A549 (cell line): ENCODE data around the gene MAN1C1. TPM values are rescaled to one million over a fixed set of nuclear protein-coding genes. Genes with fewer than 3 reads are reported as not detected.

Source experiments
- ATAC-seq, 2 experiments: fragments of 200-7000 bp in 1 of 2; fragments of >200 bp in 1 of 2; cut with Nextera tagmentation in 1 of 2; cut with Tn5 transposase in 1 of 2; 3 replicates each; pipeline versions ENCODE4 v1.8.0 to v1.9.1; 2018 to 2020; ENCODE audit warnings: mild to moderate bottlenecking in 1 of 2, moderate library complexity in 1 of 2
- CTCF ChIA-PET: fragments of 300-600 bp; sonication (Branson Sonifier 250); formaldehyde crosslinking; extraction: SDS; loops from one replicate; lab custom pipeline; 2021; ENCODE audit warnings: antibody characterized with exemption, inconsistent platforms; lab: Yijun Ruan, JAX
- POLR2A ChIA-PET: fragments of 350-600 bp; formaldehyde crosslinking; extraction: SDS; loops from one replicate; lab custom pipeline; 2021; ENCODE audit warnings: antibody characterized with exemption, inconsistent platforms; lab: Yijun Ruan, JAX
- DNase-seq, 2 experiments: peaks; one replicate each; pipeline versions ENCODE4 v3.0.0 to v3.0.0-alpha.2; 2011 to 2016; ENCODE audit warnings: low read depth in 1 of 2, low spot score in 1 of 2
- FAIRE-seq: peaks from 2 replicates; lab custom pipeline; 2011; peaks lifted over from hg19 to GRCh38; lab: Jason Lieb, UNC
- H3K27ac ChIP-seq, 2 experiments: fragments of >200 bp; sonication (Bioruptor Twin); formaldehyde crosslinking; 3 replicates each; pipeline ENCODE4 v1.5.1; 2016 to 2017
- H3K4me1 ChIP-seq: fragments of >200 bp; sonication (Bioruptor Twin); formaldehyde crosslinking; 3 replicates; pipeline ENCODE4 v1.6.1; 2016
- H3K4me2 ChIP-seq: fragments of >200 bp; sonication (Bioruptor Twin); formaldehyde crosslinking; 3 replicates; pipeline ENCODE4 v1.6.1; 2016
- H3K4me3 ChIP-seq: fragments of >200 bp; sonication (Bioruptor Twin); formaldehyde crosslinking; 3 replicates; pipeline ENCODE4 v1.5.1; 2016
- H3K9me3 ChIP-seq: fragments of >200 bp; sonication (Bioruptor Twin); formaldehyde crosslinking; 3 replicates; pipeline ENCODE4 v1.6.1; 2016
- CBX8 ChIP-seq: fragments of 200-600 bp; sonication (generic); IDR thresholded peaks from 2 replicates; pipeline ENCODE4 v1.6.1; 2016
- CEBPB ChIP-seq, 2 experiments: fragments of >200 bp in 1 of 2; sonication (Bioruptor Twin) in 1 of 2; formaldehyde crosslinking in 1 of 2; IDR thresholded peaks; 2 replicates each; pipeline ENCODE4 v1.6.1; 2012 to 2016
- CHD4 ChIP-seq: fragments of 200-600 bp; sonication (generic); IDR thresholded peaks from 2 replicates; pipeline ENCODE4 v1.6.1; 2016; ENCODE audit warnings: antibody characterized with exemption, mild to moderate bottlenecking, borderline replicate concordance
- EHMT2 ChIP-seq: fragments of 200-600 bp; sonication (generic); IDR thresholded peaks from 2 replicates; pipeline ENCODE4 v1.6.1; 2016; ENCODE audit warnings: antibody characterized with exemption, low read depth, mild to moderate bottlenecking, moderate library complexity
- EP300 ChIP-seq, 2 experiments: fragments of >200 bp; sonication (Bioruptor Twin); formaldehyde crosslinking; IDR thresholded peaks; 2 replicates in 1 of 2; 3 replicates in 1 of 2; pipeline ENCODE4 v1.6.1; 2016 to 2017
- FOSL2 ChIP-seq, 2 experiments: fragments of 450-650 bp in 1 of 2; fragments of >200 bp in 1 of 2; sonication (Bioruptor Twin) in 1 of 2; formaldehyde crosslinking; IDR thresholded peaks; 2 replicates each; pipeline versions ENCODE4 v1.5.0 to v1.6.1; 2016 to 2020; ENCODE audit warnings: mild to moderate bottlenecking in 1 of 2, moderate library complexity in 1 of 2
- GATA3 ChIP-seq: IDR thresholded peaks from 2 replicates; pipeline ENCODE4 v1.6.1; 2012; ENCODE audit warnings: borderline replicate concordance
- HES2 ChIP-seq: fragments of >200 bp; sonication (Bioruptor Twin); formaldehyde crosslinking; IDR thresholded peaks from 2 replicates; pipeline ENCODE4 v1.6.1; 2016
- HEYL ChIP-seq: fragments of 250-450 bp; sonication (Bioruptor Pico); IDR thresholded peaks from 2 replicates; pipeline ENCODE4 v1.8.0; 2021; ENCODE audit warnings: mild to moderate bottlenecking, moderate library complexity
- HOXA7 ChIP-seq: fragments of 250-450 bp; sonication (Bioruptor Pico); IDR thresholded peaks from 2 replicates; pipeline ENCODE4 v1.5.0; 2020; ENCODE audit warnings: mild to moderate bottlenecking, moderate library complexity
- KDM5A ChIP-seq: fragments of 200-600 bp; sonication (generic); IDR thresholded peaks from 2 replicates; pipeline ENCODE4 v1.6.1; 2016; ENCODE audit warnings: antibody characterized with exemption, mild to moderate bottlenecking
- MAFK ChIP-seq: fragments of 450-650 bp; IDR thresholded peaks from 2 replicates; pipeline ENCODE4 v1.6.1; 2014; ENCODE audit not compliant: partially characterized antibody
- MAZ ChIP-seq: fragments of 150-350 bp; IDR thresholded peaks from 2 replicates; pipeline ENCODE4 v1.6.1; 2014; ENCODE audit warnings: antibody characterized with exemption, low read depth, low read length, borderline replicate concordance
- MYC ChIP-seq: IDR thresholded peaks from 2 replicates; pipeline ENCODE4 v1.6.1; 2012; ENCODE audit warnings: mild to moderate bottlenecking, inconsistent platforms, low read length, improper control_type of control experiment, borderline replicate concordance
- POLR2A ChIP-seq: IDR thresholded peaks from 2 replicates; pipeline ENCODE4 v1.6.1; 2012; ENCODE audit warnings: mild to moderate bottlenecking, low read length
- POLR2AphosphoS2 ChIP-seq: conservative IDR thresholded peaks from 2 replicates; pipeline ENCODE4 v1.6.1; 2012; ENCODE audit warnings: low read length, improper control_type of control experiment, inconsistent platforms
- RAD21 ChIP-seq, 2 experiments: fragments of >200 bp in 1 of 2; sonication (Bioruptor Twin) in 1 of 2; formaldehyde crosslinking in 1 of 2; IDR thresholded peaks in 1 of 2; conservative IDR thresholded peaks in 1 of 2; 2 replicates in 1 of 2; 3 replicates in 1 of 2; pipeline ENCODE4 v1.6.1; 2012 to 2018; ENCODE audit warnings: inconsistent platforms in 1 of 2
- RCOR1 ChIP-seq: fragments of 150-350 bp; IDR thresholded peaks from 2 replicates; pipeline ENCODE4 v1.6.1; 2014; ENCODE audit warnings: antibody characterized with exemption, low read length, low read depth
- RNF2 ChIP-seq: fragments of 200-600 bp; sonication (generic); IDR thresholded peaks from 2 replicates; pipeline ENCODE4 v1.6.1; 2016; ENCODE audit warnings: low read depth, mild to moderate bottlenecking, antibody characterized with exemption, moderate library complexity, borderline replicate concordance
- SMC3 ChIP-seq: fragments of >200 bp; sonication (Bioruptor Twin); formaldehyde crosslinking; IDR thresholded peaks from 3 replicates; pipeline ENCODE4 v1.6.1; 2018; ENCODE audit warnings: inconsistent platforms
- TP53 ChIP-seq: fragments of 250-450 bp; sonication (Bioruptor Pico); IDR thresholded peaks from 2 replicates; pipeline ENCODE4 v1.5.0; 2021; ENCODE audit warnings: mild to moderate bottlenecking, moderate library complexity
- ZC3H11A ChIP-seq: fragments of 450-650 bp; IDR thresholded peaks from 2 replicates; pipeline ENCODE4 v1.6.1; 2014; ENCODE audit warnings: antibody characterized with exemption, mild to moderate bottlenecking
- ZNF302 ChIP-seq: fragments of 250-450 bp; sonication (Bioruptor Pico); IDR thresholded peaks from 2 replicates; pipeline ENCODE4 v1.9.0; 2021; ENCODE audit warnings: inconsistent platforms, mild to moderate bottlenecking, moderate library complexity
- WGBS: methylation state at CpG from one replicate; pipeline ENCODE4 v1.1.6; 2017; ENCODE audit errors: missing lambda C conversion rate; 5-methylcytosine and 5-hydroxymethylcytosine counted together
- polyA plus RNA-seq, 4 experiments: library from polyadenylated mRNA; depleted of rRNA in 3 of 4; stranded (reverse); fragments of >200 nt; fragmentation: RNase III in 1 of 4; extraction: RNeasy Plus Mini Kit Qiagen cat#74134 plus additional on column Dnase treatment in 1 of 4; gene quantifications; 2 replicates in 3 of 4; 3 replicates in 1 of 4; pipeline ENCODE4 v1.2.3, GENCODE V29; 2011 to 2017
- TF ChIP-seq, protein P1 (sequence below): fragments of >200 bp; sonication (Bioruptor Twin); formaldehyde crosslinking; IDR thresholded peaks from 3 replicates; pipeline ENCODE4 v1.6.1; 2016
- TF ChIP-seq, protein P2 (sequence below): IDR thresholded peaks from 2 replicates; pipeline ENCODE4 v1.6.1; 2012
- TF ChIP-seq, protein P3 (sequence below): IDR thresholded peaks from 2 replicates; pipeline ENCODE4 v1.6.1; 2012

The MAN1C1 gene
- polyA plus RNA-seq, 2 of the 4 experiments (the other 2 are of a cell fraction): 0.22 to 0.27 TPM

DNA sequence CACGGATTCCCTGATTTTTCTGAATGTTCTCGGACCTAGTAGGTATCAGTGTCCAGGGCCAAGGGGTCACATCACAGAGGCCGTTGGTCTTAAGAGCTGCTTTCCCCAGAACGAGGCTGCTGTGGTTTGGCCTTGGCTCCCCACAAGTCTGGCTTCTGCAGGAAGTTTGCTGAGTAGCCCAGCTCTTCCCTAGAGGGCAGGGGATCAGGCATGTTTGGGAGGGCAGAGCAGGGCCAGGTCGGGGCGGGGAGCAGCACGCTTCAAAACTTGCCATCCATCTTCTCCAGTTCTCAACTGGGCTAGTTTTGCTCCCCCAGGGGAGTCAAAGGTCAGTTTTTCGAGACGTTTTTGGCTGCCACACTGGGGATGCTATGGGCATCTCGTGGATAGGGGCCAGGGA is 37.0 kb downstream of the MAN1C1 start:
- FAIRE-seq (no peak), ATAC-seq (no peak), DNase-seq (no peak)
- TF ChIP-seq ZC3H11A (no peak), POLR2A (no peak), CHD4 (no peak), HOXA7 (no peak), EHMT2 (no peak), RNF2 (no peak), MYC (no peak), HES2 (no peak), RAD21 (conservative IDR thresholded peaks at IDR 0.05 in 1 of 2, IDR thresholded peaks at IDR 0.05 in 1 of 2) (no peak), CEBPB (IDR thresholded peaks at IDR 0.05) (no peak), FOSL2 (IDR thresholded peaks at IDR 0.05) (no peak), FOSL2 (CRISPR knock-in tag; IDR thresholded peaks at IDR 0.05) (no peak), GATA3 (no peak), HEYL (CRISPR knock-in tag) (no peak)
- TF ChIP-seq, protein P1, sequence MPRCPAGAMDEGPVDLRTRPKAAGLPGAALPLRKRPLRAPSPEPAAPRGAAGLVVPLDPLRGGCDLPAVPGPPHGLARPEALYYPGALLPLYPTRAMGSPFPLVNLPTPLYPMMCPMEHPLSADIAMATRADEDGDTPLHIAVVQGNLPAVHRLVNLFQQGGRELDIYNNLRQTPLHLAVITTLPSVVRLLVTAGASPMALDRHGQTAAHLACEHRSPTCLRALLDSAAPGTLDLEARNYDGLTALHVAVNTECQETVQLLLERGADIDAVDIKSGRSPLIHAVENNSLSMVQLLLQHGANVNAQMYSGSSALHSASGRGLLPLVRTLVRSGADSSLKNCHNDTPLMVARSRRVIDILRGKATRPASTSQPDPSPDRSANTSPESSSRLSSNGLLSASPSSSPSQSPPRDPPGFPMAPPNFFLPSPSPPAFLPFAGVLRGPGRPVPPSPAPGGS: no peak
- TF ChIP-seq, protein P2, sequence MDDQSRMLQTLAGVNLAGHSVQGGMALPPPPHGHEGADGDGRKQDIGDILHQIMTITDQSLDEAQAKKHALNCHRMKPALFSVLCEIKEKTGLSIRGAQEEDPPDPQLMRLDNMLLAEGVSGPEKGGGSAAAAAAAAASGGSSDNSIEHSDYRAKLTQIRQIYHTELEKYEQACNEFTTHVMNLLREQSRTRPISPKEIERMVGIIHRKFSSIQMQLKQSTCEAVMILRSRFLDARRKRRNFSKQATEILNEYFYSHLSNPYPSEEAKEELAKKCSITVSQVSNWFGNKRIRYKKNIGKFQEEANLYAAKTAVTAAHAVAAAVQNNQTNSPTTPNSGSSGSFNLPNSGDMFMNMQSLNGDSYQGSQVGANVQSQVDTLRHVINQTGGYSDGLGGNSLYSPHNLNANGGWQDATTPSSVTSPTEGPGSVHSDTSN: no peak
- TF ChIP-seq, protein P3, sequence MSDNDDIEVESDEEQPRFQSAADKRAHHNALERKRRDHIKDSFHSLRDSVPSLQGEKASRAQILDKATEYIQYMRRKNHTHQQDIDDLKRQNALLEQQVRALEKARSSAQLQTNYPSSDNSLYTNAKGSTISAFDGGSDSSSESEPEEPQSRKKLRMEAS: no peak
- Histone ChIP-seq H3K4me1 (no peaks in the 10 kb centered on the region), H3K4me2 (no peak overlapping the region), H3K4me3 (no peak overlapping the region), H3K27ac (no peak overlapping the region), H3K9me3 (no peaks in the 10 kb centered on the region)
- ChIA-PET CTCF (no interaction called here), POLR2A (interaction anchor here (0.7 kb wide), 1 partner anchor 133 kb away, joined by 3 read pairs; no protein-coding TSS in a partner anchor)
- 44% methylated on average over 9 of the region's 10 CpGs for WGBS

GRCh38 chr1:25654109-25654660 is 37.6 kb downstream of the MAN1C1 start:
- ChIA-PET POLR2A (interaction anchor here (0.7 kb wide), 1 partner anchor 133 kb away, joined by 3 read pairs; no protein-coding TSS in a partner anchor), CTCF (interaction anchor here (1.0 kb wide), 1 partner anchor 70 kb away, joined by 3 read pairs; no protein-coding TSS in a partner anchor)
- no peak overlapping the region for H3K4me3 ChIP-seq
- no peaks in the 10 kb centered on the region for H3K4me1 ChIP-seq
- TF ChIP-seq RCOR1 (no peak), KDM5A (no peak), MAFK (no peak), CBX8 (no peak), MAZ (no peak), SMC3 (no peak), POLR2AphosphoS2 (no peak), EP300 (IDR thresholded peaks at IDR 0.05) (no peak), TP53 (CRISPR knock-in tag) (no peak), CEBPB (IDR thresholded peaks at IDR 0.05) (no peak), ZNF302 (CRISPR knock-in tag) (no peak)
- TF ChIP-seq, protein P2: no peak
- DNase-seq (no peak), ATAC-seq (no peak), FAIRE-seq (no peak)
- H3K27ac ChIP-seq: no peak overlapping the region
- 71% methylated on average over 5 of the region's 6 CpGs for WGBS
- H3K4me2 ChIP-seq: no peak overlapping the region
- H3K9me3 ChIP-seq: no peaks in the 10 kb centered on the region
